GM12878 (cell line): Measurements from ENCODE around the gene CERT1. TPM values are rescaled to one million over a fixed set of nuclear protein-coding genes. Genes with fewer than 3 reads are reported as not detected.

ENCODE experiments used
- ATAC-seq: fragments of 200-7000 bp; cut with Tn5 transposase; 3 replicates; pipeline ENCODE4 v1.9.1; 2020; ENCODE audit warnings: mild to moderate bottlenecking, moderate library complexity
- BruUV-seq: library from RNA; stranded (reverse); fragments of 400-500 nt; replicated peaks from 2 replicates; lab custom pipeline; 2021; lab: Mats Ljungman, UMichigan
- CTCF ChIA-PET: fragments of 300-600 bp; sonication (Branson Sonifier 250); formaldehyde crosslinking; extraction: SDS; loops from one replicate; lab custom pipeline; 2021; ENCODE audit warnings: inconsistent platforms; lab: Yijun Ruan, JAX
- POLR2A ChIA-PET: fragments of 350-600 bp; formaldehyde crosslinking; extraction: SDS; loops from one replicate; lab custom pipeline; 2021; ENCODE audit warnings: inconsistent platforms; lab: Charles Lee
- RAD21 ChIA-PET: fragments of 300-600 bp; sonication (Branson Sonifier 250); formaldehyde crosslinking; loops from one replicate; lab custom pipeline; 2023; ENCODE audit warnings: antibody characterized with exemption; ENCODE audit not compliant: unreplicated experiment; lab: Charles Lee
- SMC1A ChIA-PET: fragments of 300-600 bp; sonication (Branson Sonifier 250); formaldehyde crosslinking; loops from one replicate; lab custom pipeline; 2023; ENCODE audit not compliant: unreplicated experiment, uncharacterized antibody; lab: Charles Lee
- DNase-seq: peaks from one replicate; pipeline ENCODE4 v3.0.0-alpha.2; 2011; ENCODE audit warnings: low read depth, low spot score
- FAIRE-seq: peaks from 3 replicates; lab custom pipeline; 2011; peaks lifted over from hg19 to GRCh38; lab: Jason Lieb, UNC
- H2AFZ ChIP-seq: 2 replicates; pipeline ENCODE4 v1.6.0; 2011; ENCODE audit warnings: low read depth, low read length, control low read depth; ENCODE audit not compliant: control insufficient read depth
- H3K27ac ChIP-seq: 2 replicates; pipeline ENCODE4 v1.5.1; 2011; ENCODE audit warnings: control low read depth; ENCODE audit not compliant: control insufficient read depth, insufficient read depth
- H3K27me3 ChIP-seq, 2 experiments: replicated peaks in 1 of 2; 2 replicates each; pipeline versions ENCODE4 v1.6.0 to v1.6.1; 2011; ENCODE audit warnings: low read length in 1 of 2; ENCODE audit not compliant: control insufficient read depth in 2 of 2, insufficient read depth in 2 of 2
- H3K36me3 ChIP-seq, 2 experiments: 2 replicates each; pipeline ENCODE4 v1.5.1; 2011; ENCODE audit warnings: low read length in 1 of 2; ENCODE audit not compliant: control insufficient read depth in 2 of 2, insufficient read depth in 2 of 2
- H3K4me1 ChIP-seq: 2 replicates; pipeline ENCODE4 v1.6.1; 2011; ENCODE audit warnings: mild to moderate bottlenecking, low read length, moderate library complexity, mixed read lengths; ENCODE audit not compliant: control insufficient read depth, insufficient read depth
- H3K4me2 ChIP-seq: 2 replicates; pipeline ENCODE4 v1.6.0; 2011; ENCODE audit warnings: control low read depth; ENCODE audit not compliant: control insufficient read depth, insufficient read depth
- H3K4me3 ChIP-seq: fragments of 200-600 bp; sonication (generic); 2 replicates; pipeline ENCODE4 v1.5.1; 2016
- H3K79me2 ChIP-seq: 2 replicates; pipeline ENCODE4 v1.6.0; 2011; ENCODE audit warnings: low read length; ENCODE audit not compliant: control insufficient read depth, insufficient read depth
- H3K9ac ChIP-seq: 2 replicates; pipeline ENCODE4 v1.8.0; 2011; ENCODE audit warnings: low read length, control low read depth, mixed read lengths; ENCODE audit not compliant: control insufficient read depth, insufficient read depth
- H3K9me3 ChIP-seq: replicated peaks from 3 replicates; pipeline ENCODE4 v1.5.1; 2011; ENCODE audit warnings: mild to moderate bottlenecking, low read length; ENCODE audit not compliant: control insufficient read depth, insufficient read depth
- H4K20me1 ChIP-seq: 2 replicates; pipeline ENCODE4 v1.6.0; 2011; ENCODE audit not compliant: control insufficient read depth, insufficient read depth
- ATF2 ChIP-seq: IDR thresholded peaks from 2 replicates; pipeline ENCODE4 v1.6.1; 2012; ENCODE audit warnings: low read length, inconsistent platforms
- CHD1 ChIP-seq: IDR thresholded peaks from 2 replicates; pipeline ENCODE4 v1.6.1; 2012; ENCODE audit warnings: low read depth, low read length, improper control_type of control experiment
- CHD2 ChIP-seq: IDR thresholded peaks from 2 replicates; pipeline ENCODE4 v1.6.1; 2011; ENCODE audit warnings: low read depth, low read length, improper control_type of control experiment, borderline replicate concordance
- EZH2 ChIP-seq: IDR thresholded peaks from 2 replicates; pipeline ENCODE4 v1.6.1; 2012; ENCODE audit warnings: low read depth, mild to moderate bottlenecking, control low read depth, inconsistent platforms, low read length, borderline replicate concordance; ENCODE audit not compliant: control insufficient read depth
- FOXM1 ChIP-seq: IDR thresholded peaks from 2 replicates; pipeline ENCODE4 v1.6.1; 2012; ENCODE audit warnings: low read depth, mild to moderate bottlenecking, inconsistent platforms, low read length, moderate library complexity
- IRF4 ChIP-seq: IDR thresholded peaks from 2 replicates; pipeline ENCODE4 v1.6.1; 2011; ENCODE audit warnings: low read depth, low read length
- JUND ChIP-seq: IDR thresholded peaks from 2 replicates; pipeline ENCODE4 v1.6.1; 2012; ENCODE audit warnings: low read depth, mild to moderate bottlenecking, low read length, improper control_type of control experiment, moderate library complexity
- LARP7 ChIP-seq: fragments of 450-650 bp; IDR thresholded peaks from 2 replicates; pipeline ENCODE4 v1.6.1; 2017; ENCODE audit warnings: mild to moderate bottlenecking
- NR2F1 ChIP-seq: fragments of 450-650 bp; conservative IDR thresholded peaks from 2 replicates; pipeline ENCODE4 v1.6.1; 2017; ENCODE audit warnings: mild to moderate bottlenecking
- PML ChIP-seq: IDR thresholded peaks from 2 replicates; pipeline ENCODE4 v1.6.1; 2012; ENCODE audit warnings: low read length, inconsistent platforms
- RAD51 ChIP-seq: fragments of 450-650 bp; IDR thresholded peaks from 2 replicates; pipeline ENCODE4 v1.6.1; 2016; ENCODE audit warnings: moderate library complexity, mild to moderate bottlenecking, inconsistent platforms
- SKIL ChIP-seq: fragments of 450-650 bp; IDR thresholded peaks from 2 replicates; pipeline ENCODE4 v1.6.1; 2017; ENCODE audit warnings: mild to moderate bottlenecking, low read depth, inconsistent platforms; ENCODE audit not compliant: poor library complexity, severe bottlenecking
- SMARCA5 ChIP-seq: fragments of 450-650 bp; IDR thresholded peaks from 2 replicates; pipeline ENCODE4 v1.6.1; 2017; ENCODE audit warnings: mild to moderate bottlenecking
- ZBTB33 ChIP-seq: fragments of 450-650 bp; IDR thresholded peaks from 2 replicates; pipeline ENCODE4 v1.6.1; 2017; ENCODE audit warnings: mild to moderate bottlenecking
- ZNF622 ChIP-seq: fragments of 450-650 bp; IDR thresholded peaks from 2 replicates; pipeline ENCODE4 v1.6.1; 2017; ENCODE audit warnings: mild to moderate bottlenecking, inconsistent platforms
- WGBS: methylation state at CpG from one replicate; pipeline ENCODE4 v1.1.6; 2016; ENCODE audit warnings: low lambda C conversion rate; ENCODE audit not compliant: insufficient replicate concordance, insufficient coverage; ENCODE audit errors: missing lambda C conversion rate; 5-methylcytosine and 5-hydroxymethylcytosine counted together
- in situ Hi-C: fragments of 300-500 bp; cut with MboI; formaldehyde crosslinking; loops from 9 replicates; pipeline ENCODE4 v1.14.3; 2018; ENCODE audit warnings: mixed read lengths
- intact Hi-C: fragments of 100-400 bp; cut with micrococcal nuclease; formaldehyde crosslinking; loops from one replicate; pipeline ENCODE4 v1.14.2; 2022; ENCODE audit not compliant: unreplicated experiment
- polyA plus RNA-seq, 11 experiments: library from polyadenylated mRNA; depleted of rRNA in 4 of 11; unstranded in 6 of 11; stranded (reverse) in 5 of 11; fragments of >200 nt; fragmentation: Nextera tagmentation in 4 of 11; fragmentation: Illumina TruSeq in 1 of 11; extraction: Ambion mirVana in 4 of 11; extraction: Trizol in 1 of 11; gene quantifications; 1 replicate in 1 of 11; 2 replicates in 10 of 11; pipeline versions ENCODE4 v1.2.1 to v1.2.3, GENCODE V29; 2011 to 2016; ENCODE audit warnings: inconsistent platforms in 2 of 11, missing spikeins in 2 of 11, low read depth in 1 of 11
- total RNA-seq, 4 experiments: library from RNA; depleted of rRNA in 3 of 4; stranded (reverse); fragments of >200 nt in 3 of 4; fragmentation: Illumina TruSeq in 1 of 4; extraction: Trizol in 1 of 4; gene quantifications; 2 replicates each; pipeline versions ENCODE4 v1.2.1 to v1.2.3, GENCODE V29; 2013 to 2021

Gene CERT1
- total and polyA plus RNA-seq, 10 of the 15 experiments (the other 5 are each of a cell fraction or from before 2014, with no cell fraction given) = 7.7 to 36.7 (median 25.6) TPM

GRCh38 chr5:75341934-75342333, 169.5 kb downstream of the CERT1 start:
- H3K27me3 ChIP-seq = no peaks in the 10 kb centered on the region
- RAD21 ChIA-PET = interaction anchor here (0.7 to 1.9 kb wide), 3 partner anchors 105 to 339 kb away, joined by 3 to 6 read pairs (median 4); partner anchors contain the start of gene ANKRD31
- in situ Hi-C loops = no loop called here
- H3K4me3 ChIP-seq = peak overlapping the region; percentile 5; the same call in 1 of the 2 replicates
- peaks cover 1 to 26% of the 10 kb centered on the region in 2 experiments; a peak in 3 of 4 replicates for H3K36me3 ChIP-seq
- H3K79me2 ChIP-seq = peaks cover 68% of the 10 kb centered on the region
- H3K9ac ChIP-seq = no peak overlapping the region
- POLR2A ChIA-PET = interaction anchor here (0.7 to 1.9 kb wide), 2 partner anchors 9 to 174 kb away, joined by 3 to 19 read pairs; no protein-coding TSS in a partner anchor
- BruUV-seq = no TSS peak
- SMC1A ChIA-PET = interaction anchor here (0.6 to 4.3 kb wide), 11 partner anchors 8 to 365 kb away, joined by 3 to 18 read pairs (median 6); partner anchors contain the start of gene ANKRD31
- DNase-seq = no peak
- 95% methylated on average over 1 of the region's 1 CpG for WGBS
- intact Hi-C loops = loop anchor here (10.0 kb wide), 1 partner anchor 343 kb away; no protein-coding TSS in a partner anchor
- TF ChIP-seq ZNF622 (no peak), NR2F1 (no peak), ATF2 (no peak), JUND (no peak), PML (no peak), LARP7 (no peak), SMARCA5 (no peak), SKIL (no peak), CHD1 (no peak), RAD51 (no peak), EZH2 (no peak), FOXM1 (no peak), CHD2 (no peak), ZBTB33 (no peak), IRF4 (no peak)
- H2AFZ ChIP-seq = no peak overlapping the region
- H3K27ac ChIP-seq = no peak overlapping the region
- no peak for FAIRE-seq
- peaks cover 4% of the 10 kb centered on the region; the same call in 1 of the 2 replicates for H4K20me1 ChIP-seq
- peaks cover 6% of the 10 kb centered on the region; the same call in 1 of the 2 replicates for H3K4me1 ChIP-seq
- no peaks in the 10 kb centered on the region for H3K9me3 ChIP-seq
- CTCF ChIA-PET = interaction anchor here (2.5 to 2.7 kb wide), 2 partner anchors 10 to 105 kb away, joined by 13 to 17 read pairs; partner anchors contain the start of gene ANKRD31
- H3K4me2 ChIP-seq = peak overlapping the region; percentile 40; the same call in 1 of the 2 replicates
- ATAC-seq = no peak
